Upper lobe of left lung (tissue), 6 donors: ENCODE measurements around the gene ASIC4. TPM values are rescaled to one million over a fixed set of nuclear protein-coding genes. Genes with fewer than 3 reads are reported as not detected.

Experiments
- ATAC-seq, 2 donors: fragments of 200-7000 bp; cut with Tn5 transposase; one replicate each; pipeline ENCODE4 v1.9.1; 2022; ENCODE audit warnings: mild to moderate bottlenecking in 2 of 2, moderate library complexity in 2 of 2; ENCODE audit not compliant: low FRiP score in 2 of 2
- DNase-seq, 2 donors: peaks; one replicate each; pipeline ENCODE4 v3.0.0-alpha.2; 2019 to 2020
- H3K27ac ChIP-seq, 4 donors: fragments of 200-600 bp; sonication (generic); one replicate each; pipeline ENCODE4 v1.5.1; 2016 to 2019
- H3K27me3 ChIP-seq, 4 donors: fragments of 200-600 bp; sonication (generic); one replicate each; pipeline ENCODE4 v1.5.1; 2017 to 2019
- H3K36me3 ChIP-seq, 4 donors: fragments of 200-600 bp; sonication (generic); one replicate each; pipeline ENCODE4 v1.5.1; 2016 to 2019
- H3K4me1 ChIP-seq, 4 donors: fragments of 200-600 bp; sonication (generic); one replicate each; pipeline ENCODE4 v1.5.1; 2018 to 2019
- H3K4me3 ChIP-seq, 4 donors: fragments of 200-600 bp; sonication (generic); one replicate each; pipeline ENCODE4 v1.5.1; 2017 to 2019; ENCODE audit warnings: mild to moderate bottlenecking in 2 of 4, moderate library complexity in 1 of 4
- H3K9me3 ChIP-seq, 4 donors: fragments of 200-600 bp; sonication (generic); one replicate each; pipeline ENCODE4 v1.5.1; 2018 to 2019
- CTCF ChIP-seq, 6 experiments: fragments of 450-650 bp in 4 of 6; fragments of 200-600 bp in 2 of 6; sonication (generic) in 2 of 6; IDR thresholded peaks; one replicate each; pipeline ENCODE4 v1.5.1; 2016 to 2019; ENCODE audit warnings: antibody characterized with exemption in 6 of 6
- EP300 ChIP-seq, 4 donors: sonication (generic); formaldehyde crosslinking; IDR thresholded peaks; one replicate each; pipeline ENCODE4 v1.5.1; 2017; ENCODE audit warnings: antibody characterized with exemption in 4 of 4, control low read depth in 2 of 4
- POLR2A ChIP-seq, 4 donors: fragments of 450-650 bp; IDR thresholded peaks; one replicate each; pipeline ENCODE4 v1.5.1; 2016 to 2017; ENCODE audit warnings: antibody characterized with exemption in 4 of 4, mild to moderate bottlenecking in 2 of 4
- POLR2AphosphoS5 ChIP-seq, 2 donors: sonication (generic); formaldehyde crosslinking; IDR thresholded peaks; one replicate each; pipeline ENCODE4 v1.5.1; 2017; ENCODE audit warnings: antibody characterized with exemption in 2 of 2
- WGBS, 2 donors: methylation state at CpG; one replicate each; pipeline ENCODE4 v1.1.5; 2017 to 2018; 5-methylcytosine and 5-hydroxymethylcytosine counted together
- total RNA-seq, 6 donors: library from RNA; depleted of rRNA in 4 of 6; stranded (reverse); fragments of >200 nt in 4 of 6; gene quantifications; one replicate each; pipeline versions ENCODE4 v1.1.0 to v1.2.1, GENCODE V29; 2016 to 2021
- donor health status: DM: no; HTN: no; CAD: no; lungs with moderate emphysema.
- donor health status: DM: no; HTN: yes; CAD: no; lungs with severe emphysema.

The ASIC4 gene
- total RNA-seq, 6 donors from 2014 or later = 0.20 to 0.34 (median 0.29) TPM; not detected in 3

GRCh38 chr2:219563271-219563928, 49.1 kb downstream of the ASIC4 start:
- Histone ChIP-seq H3K4me1 (peaks cover 5 to 12% (median 9%) of the 10 kb centered on the region in 4 donors), H3K27ac (no peak overlapping the region), H3K9me3 (no peaks in the 10 kb centered on the region), H3K4me3 (no peak overlapping the region), H3K27me3 (no peaks in the 10 kb centered on the region), H3K36me3 (peaks cover 0 to 13% (median 3%) of the 10 kb centered on the region in 4 donors)
- WGBS, 2 donors = 93% methylated on average over 18 to 20 of the region's 20 CpGs
- DNase-seq (peak in 1 of 2 donors; percentile 68), ATAC-seq (no peak)
- TF ChIP-seq POLR2A (IDR thresholded peaks at IDR 0.05) (no peak), POLR2AphosphoS5 (IDR thresholded peaks at IDR 0.05) (no peak), CTCF (IDR thresholded peaks at IDR 0.05) (no peak), EP300 (IDR thresholded peaks at IDR 0.05) (no peak)

- no peak for ATAC-seq
- Histone ChIP-seq H3K9me3 (no peaks in the 10 kb centered on the region), H3K27me3 (no peaks in the 10 kb centered on the region), H3K4me1 (peaks cover 3 to 12% (median 8%) of the 10 kb centered on the region in 4 donors), H3K36me3 (peaks cover 0 to 13% (median 3%) of the 10 kb centered on the region in 4 donors), H3K4me3 (no peak overlapping the region), H3K27ac (no peak overlapping the region)
- 86 to 89% methylated on average over 19 to 21 of the region's 21 CpGs for WGBS, 2 donors
- DNase-seq = no peak
- TF ChIP-seq EP300 (IDR thresholded peaks at IDR 0.05) = no peak
- no peak for TF ChIP-seq CTCF (IDR thresholded peaks at IDR 0.05)
- TF ChIP-seq POLR2AphosphoS5 (IDR thresholded peaks at IDR 0.05) = no peak
- no peak for TF ChIP-seq POLR2A (IDR thresholded peaks at IDR 0.05)
Observed at GRCh38 chr2:219565130-219566080, 51.1 kb downstream of the ASIC4 start.

- Histone ChIP-seq H3K4me3 (no peak overlapping the region), H3K27me3 (peaks cover 0 to 4% (median 0%) of the 10 kb centered on the region in 4 donors), H3K27ac (no peak overlapping the region), H3K9me3 (no peaks in the 10 kb centered on the region), H3K36me3 (peaks cover 0 to 13% (median 3%) of the 10 kb centered on the region in 4 donors), H3K4me1 (peaks cover 0 to 21% (median 10%) of the 10 kb centered on the region in 4 donors)
- no peak for TF ChIP-seq CTCF (IDR thresholded peaks at IDR 0.05)
- no peak for TF ChIP-seq POLR2AphosphoS5 (IDR thresholded peaks at IDR 0.05)
- no peak for TF ChIP-seq POLR2A (IDR thresholded peaks at IDR 0.05)
- no peak for TF ChIP-seq EP300 (IDR thresholded peaks at IDR 0.05)
- DNase-seq = peak in 1 of 2 donors; percentile 49
- WGBS, 2 donors = 81 to 96% methylated on average over 2 to 9 of the region's 11 CpGs
- ATAC-seq = no peak
Observed at GRCh38 chr2:219566640-219567039, 52.4 kb downstream of the ASIC4 start.

GRCh38 chr2:219567131-219567530, 52.8 kb downstream of the ASIC4 start:
- H3K4me3 ChIP-seq = no peak overlapping the region
- ATAC-seq (no peak), DNase-seq (peak in 1 of 2 donors; percentile 60)
- whole genome bisulfite sequencing, 2 donors = 93 to 96% methylated on average over 7 to 11 of the region's 18 CpGs
- peaks cover 0 to 13% (median 3%) of the 10 kb centered on the region in 4 donors for H3K36me3 ChIP-seq
- no peak overlapping the region for H3K27ac ChIP-seq
- TF ChIP-seq EP300 (IDR thresholded peaks at IDR 0.05) = no peak
- no peak for TF ChIP-seq POLR2A (IDR thresholded peaks at IDR 0.05)
- no peak for TF ChIP-seq CTCF (IDR thresholded peaks at IDR 0.05)
- no peak for TF ChIP-seq POLR2AphosphoS5 (IDR thresholded peaks at IDR 0.05)
- peaks cover 0 to 24% (median 12%) of the 10 kb centered on the region in 4 donors for H3K4me1 ChIP-seq
- H3K9me3 ChIP-seq = no peaks in the 10 kb centered on the region
- peaks cover 0 to 4% (median 0%) of the 10 kb centered on the region in 4 donors for H3K27me3 ChIP-seq
